ENCODE measurements around the gene RSPH9.

GRCh38 chr6:43658161-43658560 is 13.3 kb downstream of the RSPH9 start:
- TF ChIP-seq POLR2A (IDR thresholded peaks at IDR 0.05): no peak
- TF ChIP-seq, protein P1, sequence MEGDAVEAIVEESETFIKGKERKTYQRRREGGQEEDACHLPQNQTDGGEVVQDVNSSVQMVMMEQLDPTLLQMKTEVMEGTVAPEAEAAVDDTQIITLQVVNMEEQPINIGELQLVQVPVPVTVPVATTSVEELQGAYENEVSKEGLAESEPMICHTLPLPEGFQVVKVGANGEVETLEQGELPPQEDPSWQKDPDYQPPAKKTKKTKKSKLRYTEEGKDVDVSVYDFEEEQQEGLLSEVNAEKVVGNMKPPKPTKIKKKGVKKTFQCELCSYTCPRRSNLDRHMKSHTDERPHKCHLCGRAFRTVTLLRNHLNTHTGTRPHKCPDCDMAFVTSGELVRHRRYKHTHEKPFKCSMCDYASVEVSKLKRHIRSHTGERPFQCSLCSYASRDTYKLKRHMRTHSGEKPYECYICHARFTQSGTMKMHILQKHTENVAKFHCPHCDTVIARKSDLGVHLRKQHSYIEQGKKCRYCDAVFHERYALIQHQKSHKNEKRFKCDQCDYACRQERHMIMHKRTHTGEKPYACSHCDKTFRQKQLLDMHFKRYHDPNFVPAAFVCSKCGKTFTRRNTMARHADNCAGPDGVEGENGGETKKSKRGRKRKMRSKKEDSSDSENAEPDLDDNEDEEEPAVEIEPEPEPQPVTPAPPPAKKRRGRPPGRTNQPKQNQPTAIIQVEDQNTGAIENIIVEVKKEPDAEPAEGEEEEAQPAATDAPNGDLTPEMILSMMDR (IDR thresholded peaks at IDR 0.05): no peak
